ENCODE data around the gene MOCOS.
A peak's percentile ranks its signal among the peaks of the same experiment; 100 is the strongest.

MOCOS gene

GRCh38 chr18:36309436-36310391, 122.4 kb downstream of the MOCOS start:
- FAIRE-seq (peak; percentile 87), DNase-seq (ENCODE audit: insufficient read length, low spot score) (no peak)
- TF ChIP-seq, protein P1, sequence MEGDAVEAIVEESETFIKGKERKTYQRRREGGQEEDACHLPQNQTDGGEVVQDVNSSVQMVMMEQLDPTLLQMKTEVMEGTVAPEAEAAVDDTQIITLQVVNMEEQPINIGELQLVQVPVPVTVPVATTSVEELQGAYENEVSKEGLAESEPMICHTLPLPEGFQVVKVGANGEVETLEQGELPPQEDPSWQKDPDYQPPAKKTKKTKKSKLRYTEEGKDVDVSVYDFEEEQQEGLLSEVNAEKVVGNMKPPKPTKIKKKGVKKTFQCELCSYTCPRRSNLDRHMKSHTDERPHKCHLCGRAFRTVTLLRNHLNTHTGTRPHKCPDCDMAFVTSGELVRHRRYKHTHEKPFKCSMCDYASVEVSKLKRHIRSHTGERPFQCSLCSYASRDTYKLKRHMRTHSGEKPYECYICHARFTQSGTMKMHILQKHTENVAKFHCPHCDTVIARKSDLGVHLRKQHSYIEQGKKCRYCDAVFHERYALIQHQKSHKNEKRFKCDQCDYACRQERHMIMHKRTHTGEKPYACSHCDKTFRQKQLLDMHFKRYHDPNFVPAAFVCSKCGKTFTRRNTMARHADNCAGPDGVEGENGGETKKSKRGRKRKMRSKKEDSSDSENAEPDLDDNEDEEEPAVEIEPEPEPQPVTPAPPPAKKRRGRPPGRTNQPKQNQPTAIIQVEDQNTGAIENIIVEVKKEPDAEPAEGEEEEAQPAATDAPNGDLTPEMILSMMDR (IDR thresholded peaks at IDR 0.05; ENCODE audit: insufficient read depth, missing control alignments): no peak

- FAIRE-seq (peak; percentile 99), DNase-seq (ENCODE audit: insufficient read length, low spot score) (peak; percentile 67)
- TF ChIP-seq, protein P1 (IDR thresholded peaks at IDR 0.05; ENCODE audit: insufficient read depth, missing control alignments): no peak
Observed at GRCh38 chr18:36311026-36311570, 123.8 kb downstream of the MOCOS start.

GRCh38 chr18:36312806-36313395, 125.6 kb downstream of the MOCOS start:
- TF ChIP-seq, protein P1 (IDR thresholded peaks at IDR 0.05; ENCODE audit: insufficient read depth, missing control alignments): no peak
- FAIRE-seq (peak; percentile 25), DNase-seq (ENCODE audit: insufficient read length, low spot score) (no peak)

GRCh38 chr18:36314098-36314497, 126.8 kb downstream of the MOCOS start:
- FAIRE-seq (peak; percentile 38), DNase-seq (ENCODE audit: insufficient read length, low spot score) (no peak)
- TF ChIP-seq, protein P1 (IDR thresholded peaks at IDR 0.05; ENCODE audit: insufficient read depth, missing control alignments): no peak

DNA sequence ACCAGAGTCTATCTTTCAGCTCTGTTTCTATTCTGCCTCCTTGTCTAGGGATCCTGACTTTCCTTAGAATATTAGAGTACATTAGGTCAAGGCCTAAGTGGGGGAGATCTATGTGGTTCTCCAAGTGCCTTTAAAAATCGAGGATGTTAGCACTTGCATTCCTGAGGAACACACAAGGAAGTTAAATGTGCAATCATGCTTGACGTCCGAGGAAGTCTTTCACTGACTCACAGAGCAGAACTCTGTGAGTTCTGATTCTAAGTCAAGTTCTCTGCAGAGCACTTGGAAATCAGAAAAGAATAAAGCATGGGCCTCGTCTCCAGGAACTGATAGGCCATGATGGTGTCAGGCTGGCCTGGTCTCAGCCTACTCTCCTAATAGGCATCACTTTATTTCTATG, 127.5 kb downstream of the MOCOS start:
- FAIRE-seq (no peak), DNase-seq (ENCODE audit: insufficient read length, low spot score) (no peak)
- TF ChIP-seq, protein P1 (IDR thresholded peaks at IDR 0.05; ENCODE audit: insufficient read depth, missing control alignments): no peak

DNA sequence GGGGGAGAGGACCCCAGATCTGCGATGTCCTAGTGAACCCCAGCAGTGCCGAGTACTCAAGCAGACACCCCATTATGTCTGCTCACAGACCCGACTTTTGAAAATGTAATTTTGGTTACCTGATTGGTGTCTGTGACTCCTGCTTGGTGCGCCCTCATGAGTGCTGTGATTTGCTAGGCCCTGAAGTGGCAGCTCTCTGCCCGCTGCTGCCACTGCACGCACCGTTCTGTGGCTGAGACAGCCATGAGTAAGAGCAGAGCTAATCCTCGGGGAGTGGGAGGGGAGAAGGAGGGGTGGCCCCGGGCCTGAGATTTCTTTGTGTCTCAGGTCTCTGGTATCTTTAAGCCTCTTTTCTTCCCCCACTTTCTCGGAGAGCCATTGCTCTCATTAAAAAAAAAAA, 128.4 kb downstream of the MOCOS start:
- no peak for FAIRE-seq
- TF ChIP-seq, protein P1 (IDR thresholded peaks at IDR 0.05; ENCODE audit: insufficient read depth, missing control alignments): no peak
- DNase-seq (ENCODE audit: insufficient read length, low spot score): no peak
